NCI-H82 treated with DMSO at 0.1 percent for 48 hours (cell line): ENCODE results near the gene ATRAID.
"Not testable (repeated sequence)": the region's sequence is repeated elsewhere in the genome, so short reads cannot be mapped to it uniquely, and the experiment has no call there.

ENCODE experiments used
- DNase-seq: peaks from one replicate; lab custom pipeline; 2025; ENCODE audit not compliant: unreplicated experiment; lab: John Stamatoyannopoulos, UW

The ATRAID gene

GRCh38 chr2:27191070-27191829 is 20.6 kb upstream of the ATRAID start:
- peak; percentile 56 for DNase-seq

GRCh38 chr2:27194538-27195354 is 17.1 kb upstream of the ATRAID start:
- DNase-seq: no peak

DNA sequence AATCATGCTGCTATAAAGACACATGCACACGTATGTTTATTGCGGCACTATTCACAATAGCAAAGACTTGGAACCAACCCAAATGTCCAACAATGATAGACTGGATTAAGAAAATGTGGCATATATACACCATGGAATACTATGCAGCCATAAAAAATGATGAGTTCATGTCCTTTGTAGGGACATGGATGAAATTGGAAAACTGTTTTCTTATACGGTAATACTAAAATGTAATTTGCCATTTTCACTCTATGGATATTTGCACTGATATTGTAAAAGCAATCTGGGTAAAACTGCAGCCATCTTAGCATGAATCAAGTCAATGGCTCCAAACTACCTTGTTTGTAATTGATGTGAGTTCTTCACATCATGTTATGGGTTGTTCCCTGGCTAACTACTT is 16.0 kb upstream of the ATRAID start:
- DNase-seq: not testable (repeated sequence)

- not testable (repeated sequence) for DNase-seq
Measured at GRCh38 chr2:27198068-27198467, 13.8 kb upstream of the ATRAID start.

- DNase-seq: no peak
Measured at GRCh38 chr2:27198627-27199026, 13.2 kb upstream of the ATRAID start.

DNA sequence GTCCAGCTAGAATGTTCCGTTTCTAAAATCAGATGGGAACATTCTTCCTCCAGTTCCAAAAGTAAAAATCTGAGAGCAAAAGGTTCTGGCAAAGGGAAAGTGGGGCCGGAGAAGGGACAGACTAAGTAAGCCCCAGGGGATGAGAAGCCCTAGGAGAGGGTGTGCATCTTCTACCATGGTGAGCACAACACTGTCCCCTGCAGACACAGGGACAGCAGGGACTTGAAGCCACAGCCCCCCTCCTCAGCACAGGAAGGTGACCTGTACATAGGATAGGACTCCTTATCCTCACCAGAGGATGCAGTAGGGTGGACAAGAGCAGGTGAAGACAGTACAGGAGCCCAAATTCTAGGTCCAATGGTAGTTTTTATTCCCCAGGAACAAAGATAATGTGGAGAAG is 12.6 kb upstream of the ATRAID start:
- DNase-seq: no peak

- no peak for DNase-seq
Measured at GRCh38 chr2:27201675-27202074, 10.2 kb upstream of the ATRAID start.

- no peak for DNase-seq
Measured at GRCh38 chr2:27202854-27203253, 9.0 kb upstream of the ATRAID start.

- no peak for DNase-seq
Measured at GRCh38 chr2:27203741-27204140, 8.1 kb upstream of the ATRAID start.

- DNase-seq: no peak
Measured at GRCh38 chr2:27204566-27204965, 7.3 kb upstream of the ATRAID start.

DNA sequence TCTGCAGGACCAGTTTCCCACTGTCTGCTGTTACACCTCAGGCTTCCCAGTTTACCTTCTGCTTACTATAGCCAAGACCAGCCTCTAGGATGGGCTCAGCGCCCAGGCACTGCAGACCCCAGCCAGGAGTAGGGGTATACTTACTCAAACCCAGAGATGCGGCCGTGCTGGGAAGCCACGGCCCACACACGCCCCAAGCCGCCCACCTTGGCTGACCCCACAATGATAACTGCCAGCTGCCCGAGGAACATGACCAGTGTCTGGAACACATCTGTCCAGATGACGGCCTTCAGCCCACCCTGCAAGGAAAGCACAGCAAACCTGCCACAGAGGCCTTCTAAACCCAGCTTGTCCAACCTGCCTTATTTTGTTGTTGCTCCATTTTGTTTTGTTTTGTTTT is 6.6 kb upstream of the ATRAID start:
- no peak for DNase-seq

- DNase-seq: no peak
Measured at GRCh38 chr2:27206346-27206745, 5.5 kb upstream of the ATRAID start.

DNA sequence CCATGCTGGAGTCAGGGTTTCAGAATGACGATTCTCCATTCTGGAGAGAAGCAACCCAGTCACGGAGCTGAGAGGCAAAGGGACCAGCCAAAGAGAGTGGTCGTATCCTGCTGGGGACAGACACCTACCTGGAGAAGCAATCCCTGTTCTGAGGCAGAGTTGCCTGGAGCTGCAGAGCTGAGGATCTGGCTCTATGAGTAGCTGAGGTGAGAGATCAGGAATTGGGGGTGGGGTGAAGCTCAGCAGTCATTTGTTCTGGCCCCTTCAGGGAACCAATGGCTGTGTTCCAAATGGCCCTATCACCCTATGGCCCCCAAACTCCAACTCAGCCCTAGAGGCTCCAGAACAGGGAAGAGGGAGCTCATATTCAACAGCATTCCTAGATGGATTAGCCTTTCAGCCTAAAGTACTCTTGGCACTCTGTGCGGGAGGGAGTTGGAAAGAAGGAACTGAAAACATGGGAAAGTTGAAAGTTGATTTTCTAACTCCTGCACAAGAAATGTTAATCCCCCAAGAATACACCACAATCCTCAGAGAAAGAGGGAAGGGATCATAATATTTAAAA is 3.3 kb upstream of the ATRAID start:
- no peak for DNase-seq

GRCh38 chr2:27209621-27210401 is 2.0 kb upstream of the ATRAID start:
- DNase-seq: no peak

- peak; percentile 72 for DNase-seq
Measured at GRCh38 chr2:27211241-27211942, 449 bp upstream of the ATRAID start.

DNA sequence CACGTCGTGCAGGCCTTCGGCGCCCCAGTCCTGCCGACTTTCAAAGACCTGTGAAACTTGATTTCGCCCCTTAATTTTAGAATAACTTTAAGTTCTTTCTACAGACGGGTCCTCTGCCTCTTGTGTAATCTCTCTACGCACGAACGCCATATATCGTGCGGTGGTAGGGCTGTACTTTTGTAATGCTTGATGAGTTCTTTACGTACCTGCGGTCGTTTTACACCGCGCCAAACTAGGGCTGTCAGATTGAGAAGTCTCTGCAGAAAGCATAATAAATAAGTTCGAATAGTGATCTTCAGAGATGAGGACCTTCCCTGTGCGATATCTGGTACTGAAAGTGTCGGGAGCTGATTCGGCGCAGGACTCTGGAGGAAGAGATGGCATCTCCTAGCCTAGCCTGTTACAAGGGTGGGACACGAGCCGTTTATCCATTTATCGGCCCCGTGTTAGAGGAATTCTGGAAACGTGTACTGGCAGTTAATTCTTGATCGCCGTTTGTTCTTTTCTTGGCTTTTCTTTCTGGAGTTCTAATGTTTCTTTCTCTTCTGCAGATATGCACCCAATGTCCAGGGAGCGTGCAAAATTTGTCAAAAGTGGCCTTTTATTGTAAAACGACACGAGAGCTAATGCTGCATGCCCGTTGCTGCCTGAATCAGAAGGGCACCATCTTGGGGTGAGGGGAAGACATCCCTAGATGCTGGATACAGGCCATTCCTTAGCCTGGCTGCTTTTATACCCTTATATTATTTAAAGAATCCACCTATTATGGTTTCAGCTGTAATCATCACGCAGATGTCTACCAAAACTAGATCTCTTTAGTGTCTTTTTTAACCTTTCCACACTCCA is 1.0 kb downstream of the ATRAID start:
- no peak for DNase-seq

DNA sequence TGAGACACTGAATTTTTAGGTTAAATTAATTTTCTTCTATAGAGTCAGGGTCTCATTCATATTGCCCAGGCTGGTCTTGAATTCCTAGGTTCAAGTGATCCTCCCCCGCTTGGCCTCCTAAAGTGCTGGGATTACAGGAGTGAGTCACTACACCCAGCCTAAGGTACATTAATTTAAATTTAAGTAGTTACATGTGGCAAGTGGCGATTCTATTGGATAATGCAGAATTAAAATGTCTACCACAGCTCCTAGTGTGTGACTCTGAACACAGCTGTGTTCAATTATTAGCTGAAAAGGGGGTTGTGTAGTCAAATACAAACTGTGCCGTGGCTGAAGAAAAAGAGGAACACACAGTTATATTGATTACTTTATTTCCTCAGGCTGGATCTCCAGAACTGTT is 3.1 kb downstream of the ATRAID start:
- DNase-seq: no peak

- DNase-seq: no peak
Measured at GRCh38 chr2:27216416-27217137, 4.7 kb downstream of the ATRAID start.
